DMS79 treated with DMSO at 0.1 percent for 48 hours (cell line): ENCODE data around the gene FAAP100.
"Not testable (repeated sequence)": the region's sequence is repeated elsewhere in the genome, so short reads cannot be mapped to it uniquely, and the experiment has no call there.

Experiments
- DNase-seq: peaks from one replicate; lab custom pipeline; 2025; lab: John Stamatoyannopoulos, UW

Gene FAAP100

GRCh38 chr17:81552244-81553017 is at the start of gene FAAP100:
Gene FAAP100 (minus strand): TSS chr17:81552353. CDS start chr17:81552330, 23 bp downstream.
- DNase-seq: peak; percentile 10

GRCh38 chr17:81601525-81602120 is 49.5 kb upstream of the FAAP100 start:
- peak; percentile 43 for DNase-seq

GRCh38 chr17:81599719-81600486 is 47.8 kb upstream of the FAAP100 start:
- no peak for DNase-seq

- DNase-seq: no peak
Measured at GRCh38 chr17:81593105-81593871, 41.1 kb upstream of the FAAP100 start.

GRCh38 chr17:81591971-81592370 is 39.8 kb upstream of the FAAP100 start:
- DNase-seq: no peak

GRCh38 chr17:81590121-81590520 is 38.0 kb upstream of the FAAP100 start:
- no peak for DNase-seq

GRCh38 chr17:81589612-81590011 is 37.5 kb upstream of the FAAP100 start:
- no peak for DNase-seq

- DNase-seq: no peak
Measured at GRCh38 chr17:81586096-81586495, 33.9 kb upstream of the FAAP100 start.

GRCh38 chr17:81584771-81585170 is 32.6 kb upstream of the FAAP100 start:
- not testable (repeated sequence) for DNase-seq

- no peak for DNase-seq
Measured at GRCh38 chr17:81583589-81584342, 31.6 kb upstream of the FAAP100 start.

- DNase-seq: no peak
Measured at GRCh38 chr17:81582749-81583148, 30.6 kb upstream of the FAAP100 start.

GRCh38 chr17:81582341-81582740 is 30.2 kb upstream of the FAAP100 start:
- DNase-seq: no peak

- DNase-seq: no peak
Measured at GRCh38 chr17:81581758-81582157, 29.6 kb upstream of the FAAP100 start.

- DNase-seq: no peak
Measured at GRCh38 chr17:81580481-81580880, 28.3 kb upstream of the FAAP100 start.

GRCh38 chr17:81579821-81580321 is 27.7 kb upstream of the FAAP100 start:
- no peak for DNase-seq

GRCh38 chr17:81579298-81579697 is 27.1 kb upstream of the FAAP100 start:
- no peak for DNase-seq

GRCh38 chr17:81578561-81579225 is 26.5 kb upstream of the FAAP100 start:
- no peak for DNase-seq

GRCh38 chr17:81578038-81578441 is 25.9 kb upstream of the FAAP100 start:
- no peak for DNase-seq

GRCh38 chr17:81577278-81578000 is 25.3 kb upstream of the FAAP100 start:
- no peak for DNase-seq
